ENCODE measurements around the gene ATMIN. TPM values are rescaled to one million over a fixed set of nuclear protein-coding genes. Genes with fewer than 3 reads are reported as not detected.
A peak's percentile ranks its signal among the peaks of the same experiment; 100 is the strongest.

ATMIN gene
- total and polyA plus RNA-seq, 10 of the 15 experiments (the other 5 are each of a cell fraction or from before 2014, with no cell fraction given), result 5.2 to 28.9 (median 18.3) TPM

- TF ChIP-seq RELB (IDR thresholded peaks at IDR 0.05; ENCODE audit: low read depth) (0 out of 2 replicates have a peak, but pooled peaks have one; percentile 20), RB1 (IDR thresholded peaks at IDR 0.05; ENCODE audit: borderline replicate concordance) (peak; percentile 41; the same call in 1 of the 2 replicates), ZNF622 (IDR thresholded peaks at IDR 0.05) (no peak), BMI1 (IDR thresholded peaks at IDR 0.05; ENCODE audit: borderline replicate concordance) (no peak), PBX3 (IDR thresholded peaks at IDR 0.05; ENCODE audit: insufficient replicate concordance, low read depth, low read length) (no peak), ZBTB4 (CRISPR knock-in tag; IDR thresholded peaks at IDR 0.05) (no peak), CTCF (IDR thresholded peaks at IDR 0.05 in 2 of 3, conservative IDR thresholded peaks at IDR 0.05 in 1 of 3; ENCODE audit: control insufficient read depth in 2 of 3, extremely low read depth in 1 of 3, insufficient read depth in 1 of 3, low read depth in 3 of 3, low read length in 3 of 3) (peak; percentile 88 to 99 (median 98)), TCF12 (IDR thresholded peaks at IDR 0.05; ENCODE audit: low read depth, low read length) (0 out of 2 replicates have a peak, but pooled peaks have one; percentile 19), CBFB (IDR thresholded peaks at IDR 0.05; ENCODE audit: low read depth) (no peak), RUNX3 (IDR thresholded peaks at IDR 0.05; ENCODE audit: low read length) (peak; percentile 37), TARDBP (IDR thresholded peaks at IDR 0.05; ENCODE audit: borderline replicate concordance) (no peak), HDGF (IDR thresholded peaks at IDR 0.05) (no peak), IRF4 (IDR thresholded peaks at IDR 0.05; ENCODE audit: low read depth, low read length) (no peak), NKRF (conservative IDR thresholded peaks at IDR 0.05) (peak; percentile 17; the same call in 1 of the 2 replicates)
- TF ChIP-seq, protein P1, sequence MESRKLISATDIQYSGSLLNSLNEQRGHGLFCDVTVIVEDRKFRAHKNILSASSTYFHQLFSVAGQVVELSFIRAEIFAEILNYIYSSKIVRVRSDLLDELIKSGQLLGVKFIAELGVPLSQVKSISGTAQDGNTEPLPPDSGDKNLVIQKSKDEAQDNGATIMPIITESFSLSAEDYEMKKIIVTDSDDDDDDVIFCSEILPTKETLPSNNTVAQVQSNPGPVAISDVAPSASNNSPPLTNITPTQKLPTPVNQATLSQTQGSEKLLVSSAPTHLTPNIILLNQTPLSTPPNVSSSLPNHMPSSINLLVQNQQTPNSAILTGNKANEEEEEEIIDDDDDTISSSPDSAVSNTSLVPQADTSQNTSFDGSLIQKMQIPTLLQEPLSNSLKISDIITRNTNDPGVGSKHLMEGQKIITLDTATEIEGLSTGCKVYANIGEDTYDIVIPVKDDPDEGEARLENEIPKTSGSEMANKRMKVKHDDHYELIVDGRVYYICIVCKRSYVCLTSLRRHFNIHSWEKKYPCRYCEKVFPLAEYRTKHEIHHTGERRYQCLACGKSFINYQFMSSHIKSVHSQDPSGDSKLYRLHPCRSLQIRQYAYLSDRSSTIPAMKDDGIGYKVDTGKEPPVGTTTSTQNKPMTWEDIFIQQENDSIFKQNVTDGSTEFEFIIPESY (IDR thresholded peaks at IDR 0.05), result peak; percentile 73; the same call in 1 of the 2 replicates
Measured at GRCh38 chr16:81035398-81035974, at the start of gene ATMIN (continued).
